Measurements from ENCODE around the gene CD99.

GRCh38 chrX:2642791-2643190, 48.3 kb upstream of the CD99 start:
- TF ChIP-seq CTCF (IDR thresholded peaks at IDR 0.05; ENCODE audit: low read length) (no peak), EZH2 (IDR thresholded peaks at IDR 0.05; ENCODE audit: borderline replicate concordance, low read length) (no peak)
